Spinal cord (tissue), 10 donors: ENCODE data around the gene TTI1. TPM values are rescaled to one million over a fixed set of nuclear protein-coding genes. Genes with fewer than 3 reads are reported as not detected.

ENCODE experiments used
- DNase-seq, 6 donors: peaks; one replicate each; pipeline versions ENCODE4 v3.0.0 to v3.0.0-alpha.2; 2013 to 2015; ENCODE audit warnings: low spot score in 6 of 6, low read depth in 4 of 6
- H3K27ac ChIP-seq: one replicate; pipeline ENCODE4 v1.5.1; 2013; ENCODE audit warnings: low read depth, low read length, control low read depth
- H3K27me3 ChIP-seq: one replicate; pipeline ENCODE4 v1.6.1; 2013; ENCODE audit warnings: low read length; ENCODE audit not compliant: control insufficient read depth, insufficient read depth
- H3K36me3 ChIP-seq: one replicate; pipeline ENCODE4 v1.6.1; 2013; ENCODE audit warnings: low read length; ENCODE audit not compliant: control insufficient read depth, insufficient read depth
- H3K4me1 ChIP-seq: one replicate; pipeline ENCODE4 v1.6.1; 2013; ENCODE audit warnings: low read length; ENCODE audit not compliant: control insufficient read depth, insufficient read depth
- H3K4me3 ChIP-seq: one replicate; pipeline ENCODE4 v1.5.1; 2013; ENCODE audit warnings: low read depth, low read length, control low read depth
- H3K9me3 ChIP-seq: one replicate; pipeline ENCODE4 v1.6.1; 2013; ENCODE audit warnings: low read length; ENCODE audit not compliant: control insufficient read depth, insufficient read depth
- WGBS: methylation state at CpG from one replicate; pipeline ENCODE4 v1.1.5; 2013; ENCODE audit warnings: missing lambda C conversion rate; ENCODE audit not compliant: insufficient coverage; 5-methylcytosine and 5-hydroxymethylcytosine counted together
- polyA plus RNA-seq, 2 donors: library from polyadenylated mRNA; unstranded; fragments of 120-200 nt; gene quantifications; one replicate each; pipeline ENCODE4 v1.2.1, GENCODE V29; 2013; ENCODE audit not compliant: insufficient read length in 2 of 2
- total RNA-seq, 2 donors: library from RNA; depleted of rRNA in 1 of 2; stranded (reverse); fragments of 120-200 nt in 1 of 2; fragments of >200 nt in 1 of 2; gene quantifications; one replicate each; pipeline versions ENCODE4 v1.2.3 to v1.2.4, GENCODE V29; 2013 to 2014
- donor health status: healthy.

The TTI1 gene
- total and polyA plus RNA-seq, 4 donors = 20.6 to 25.9 (median 22.3) TPM

DNA sequence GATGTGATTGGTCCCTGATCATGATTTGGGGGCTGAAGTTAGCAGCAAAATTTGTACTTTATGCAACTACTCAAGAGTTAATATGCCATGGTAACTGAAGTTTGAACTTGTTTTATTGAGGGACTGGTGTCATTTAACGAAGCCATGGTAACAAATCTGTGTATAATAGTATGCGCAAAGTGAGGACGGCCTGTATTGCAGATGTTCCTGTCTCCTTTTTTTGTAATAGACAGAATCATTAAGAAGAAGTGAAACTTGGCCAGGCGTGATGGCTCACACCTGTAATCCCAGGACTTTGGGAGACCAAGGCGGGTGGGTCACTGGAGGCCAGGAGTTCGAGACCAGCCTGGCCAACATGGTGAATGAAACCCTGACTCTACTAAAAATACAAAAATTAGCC, 22.6 kb upstream of the TTI1 start:
- no peak for DNase-seq
- Histone ChIP-seq H3K27me3 (no peaks in the 10 kb centered on the region), H3K36me3 (peaks cover 15% of the 10 kb centered on the region), H3K9me3 (no peaks in the 10 kb centered on the region), H3K4me1 (no peaks in the 10 kb centered on the region), H3K4me3 (no peak overlapping the region), H3K27ac (no peak overlapping the region)
- WGBS = 85% methylated on average over 4 of the region's 6 CpGs

DNA sequence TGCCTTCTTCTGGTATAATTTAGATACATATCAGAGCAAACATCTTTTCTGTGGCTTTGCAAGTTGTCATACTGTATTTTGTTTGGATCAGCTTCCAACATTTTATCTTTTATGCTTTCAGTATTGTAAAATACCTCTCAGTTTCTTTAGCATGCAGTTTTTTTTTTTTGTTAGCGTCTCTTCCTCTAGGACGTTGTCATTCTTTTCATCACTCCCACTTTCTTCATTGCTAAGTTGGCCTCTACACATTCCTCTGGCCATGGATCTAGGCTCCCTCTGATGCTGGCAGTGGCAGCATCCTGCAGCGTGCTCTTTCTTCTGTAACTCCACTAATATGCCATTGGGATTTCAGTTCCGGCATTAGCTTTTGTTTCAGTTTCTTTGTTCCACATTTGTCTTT, 22.0 kb upstream of the TTI1 start:
- no peaks in the 10 kb centered on the region for H3K27me3 ChIP-seq
- H3K27ac ChIP-seq = no peak overlapping the region
- WGBS = 33% methylated on average over 1 of the region's 4 CpGs
- H3K36me3 ChIP-seq = peaks cover 11% of the 10 kb centered on the region
- no peak for DNase-seq
- H3K4me1 ChIP-seq = no peaks in the 10 kb centered on the region
- no peaks in the 10 kb centered on the region for H3K9me3 ChIP-seq
- H3K4me3 ChIP-seq = no peak overlapping the region

DNA sequence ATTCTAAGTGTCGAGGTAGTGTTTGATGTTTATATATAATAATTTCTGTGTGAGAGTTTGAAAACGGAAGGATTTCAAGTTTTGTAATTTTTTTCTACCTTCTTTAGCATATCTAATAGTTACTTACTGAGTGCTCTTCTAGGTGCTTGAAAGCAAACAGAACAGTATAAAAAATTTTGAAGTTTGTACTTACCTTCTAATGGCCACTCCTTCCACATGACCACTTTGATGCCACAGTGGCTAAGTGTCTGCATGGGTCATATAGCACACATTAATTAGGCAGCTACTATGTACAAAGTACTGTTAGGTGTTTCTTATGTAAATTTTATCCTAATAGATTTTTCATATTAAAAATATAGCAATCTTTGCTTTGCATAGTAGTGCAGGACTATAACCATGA, 21.4 kb upstream of the TTI1 start:
- no peak for DNase-seq
- no peaks in the 10 kb centered on the region for H3K27me3 ChIP-seq
- no peak overlapping the region for H3K27ac ChIP-seq
- peaks cover 15% of the 10 kb centered on the region for H3K36me3 ChIP-seq
- WGBS = no CpG with 5 or more reads among the region's 2 CpGs
- H3K9me3 ChIP-seq = no peaks in the 10 kb centered on the region
- H3K4me3 ChIP-seq = no peak overlapping the region
- no peaks in the 10 kb centered on the region for H3K4me1 ChIP-seq

DNA sequence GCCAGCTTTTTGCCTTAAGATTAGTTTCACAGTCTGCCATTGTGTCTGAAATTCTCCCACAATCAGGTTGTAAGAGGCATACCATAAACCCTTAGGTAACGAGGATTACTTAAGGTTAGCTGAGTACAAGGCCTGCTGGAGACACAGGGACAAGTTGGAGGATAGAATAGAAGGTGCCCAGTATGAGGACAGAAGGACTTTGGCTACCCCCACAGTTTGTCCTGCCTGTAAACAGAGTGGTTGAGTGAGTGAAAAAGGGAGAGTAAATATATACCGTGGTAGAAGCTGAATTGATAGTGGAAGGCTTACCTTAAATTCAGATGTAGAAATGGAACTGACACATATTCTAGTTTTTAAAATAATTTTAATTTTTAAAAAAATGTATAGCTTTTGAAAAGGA, 19.6 kb upstream of the TTI1 start:
- Histone ChIP-seq H3K27me3 (no peaks in the 10 kb centered on the region), H3K4me3 (no peak overlapping the region), H3K9me3 (no peaks in the 10 kb centered on the region), H3K36me3 (peaks cover 11% of the 10 kb centered on the region), H3K27ac (no peak overlapping the region), H3K4me1 (no peaks in the 10 kb centered on the region)
- WGBS = no CpG with 5 or more reads among the region's 2 CpGs
- DNase-seq = no peak

GRCh38 chr20:38050686-38051085, 17.4 kb upstream of the TTI1 start:
- H3K4me3 ChIP-seq = no peak overlapping the region
- DNase-seq = no peak
- peaks cover 15% of the 10 kb centered on the region for H3K36me3 ChIP-seq
- H3K4me1 ChIP-seq = no peaks in the 10 kb centered on the region
- H3K27me3 ChIP-seq = no peaks in the 10 kb centered on the region
- no CpG with 5 or more reads among the region's 1 CpG for WGBS
- H3K27ac ChIP-seq = no peak overlapping the region
- no peaks in the 10 kb centered on the region for H3K9me3 ChIP-seq

- DNase-seq = no peak
- Histone ChIP-seq H3K4me1 (no peaks in the 10 kb centered on the region), H3K27me3 (no peaks in the 10 kb centered on the region), H3K36me3 (peaks cover 15% of the 10 kb centered on the region), H3K9me3 (no peaks in the 10 kb centered on the region), H3K27ac (no peak overlapping the region), H3K4me3 (no peak overlapping the region)
- 82% methylated on average over 3 of the region's 3 CpGs for WGBS
Observed at GRCh38 chr20:38049800-38050199, 16.5 kb upstream of the TTI1 start.

- Histone ChIP-seq H3K9me3 (no peaks in the 10 kb centered on the region), H3K27me3 (no peaks in the 10 kb centered on the region), H3K4me3 (no peak overlapping the region), H3K36me3 (peaks cover 18% of the 10 kb centered on the region), H3K27ac (no peak overlapping the region), H3K4me1 (no peaks in the 10 kb centered on the region)
- no peak for DNase-seq
- 71% methylated on average over 4 of the region's 4 CpGs for WGBS
Observed at GRCh38 chr20:38046572-38046971, 13.3 kb upstream of the TTI1 start.

GRCh38 chr20:38044685-38045084, 11.4 kb upstream of the TTI1 start:
- no peak overlapping the region for H3K4me3 ChIP-seq
- H3K27ac ChIP-seq = no peak overlapping the region
- 100% methylated on average over 1 of the region's 3 CpGs for WGBS

DNA sequence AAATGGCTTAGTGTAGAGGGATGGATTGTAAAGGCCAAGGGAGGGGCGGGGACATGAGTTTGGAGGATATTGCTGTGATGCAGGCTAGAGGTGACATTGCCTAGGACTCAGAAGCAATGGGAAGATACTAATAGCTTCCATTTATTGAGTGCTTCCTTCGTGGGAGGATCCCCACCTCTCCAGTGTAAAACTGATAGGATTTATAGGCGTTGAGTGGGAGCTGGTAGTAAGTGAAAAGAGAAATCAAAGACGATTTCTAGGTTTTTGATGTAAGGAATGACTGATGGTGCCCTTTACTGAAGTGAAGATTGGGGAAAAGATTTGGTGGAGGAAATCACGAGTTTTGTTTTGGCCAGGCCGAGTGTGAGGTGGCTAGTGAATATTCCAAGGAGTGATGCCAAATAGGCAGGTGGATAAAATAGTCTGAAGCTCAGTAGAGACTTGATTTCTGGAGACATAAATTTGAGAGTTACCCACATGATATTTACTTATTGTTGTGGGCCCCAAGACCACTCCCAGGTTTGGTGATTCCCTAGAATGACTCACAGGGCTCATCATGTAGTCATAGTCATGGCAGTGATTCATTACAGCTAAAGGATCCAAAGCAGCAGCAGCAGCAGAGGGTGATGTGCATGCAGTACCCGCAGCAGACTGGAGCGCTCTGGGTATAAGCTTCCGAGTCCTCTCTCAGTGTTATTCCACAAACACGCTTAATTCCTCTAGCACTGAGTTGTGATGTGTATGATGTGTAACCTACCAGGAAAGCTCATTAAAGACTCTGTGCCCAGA, 10.4 kb upstream of the TTI1 start:
- peaks cover 16% of the 10 kb centered on the region for H3K36me3 ChIP-seq
- 95% methylated on average over 5 of the region's 10 CpGs for WGBS
- no peak for DNase-seq

More at GRCh38 chr20:38044685-38045084, 11.4 kb upstream of the TTI1 start:
- Histone ChIP-seq H3K36me3 (peaks cover 17% of the 10 kb centered on the region), H3K27me3 (no peaks in the 10 kb centered on the region), H3K4me1 (no peaks in the 10 kb centered on the region), H3K9me3 (no peaks in the 10 kb centered on the region)
- DNase-seq = no peak

DNA sequence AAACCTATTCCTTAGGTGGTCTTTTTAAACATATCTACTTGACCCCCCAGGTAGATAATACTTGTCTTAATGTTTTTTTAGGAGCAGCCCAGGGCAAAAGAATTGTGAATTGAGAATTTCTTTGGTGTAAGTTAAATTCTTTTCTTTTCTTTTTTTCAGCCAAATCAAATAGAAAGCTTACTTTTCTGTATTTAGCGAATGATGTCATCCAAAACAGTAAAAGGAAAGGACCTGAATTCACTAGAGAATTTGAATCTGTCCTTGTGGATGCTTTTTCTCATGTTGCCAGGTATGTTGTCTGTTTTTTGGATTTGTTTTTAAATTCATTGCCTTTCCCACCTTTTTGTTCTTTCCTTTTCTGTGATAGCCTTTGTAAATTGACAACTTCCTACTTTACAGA, 7.0 kb upstream of the TTI1 start:
- Histone ChIP-seq H3K36me3 (peaks cover 19% of the 10 kb centered on the region), H3K4me1 (peaks cover 7% of the 10 kb centered on the region), H3K4me3 (no peak overlapping the region), H3K27ac (no peak overlapping the region), H3K9me3 (no peaks in the 10 kb centered on the region), H3K27me3 (no peaks in the 10 kb centered on the region)
- no CpG with 5 or more reads among the region's 1 CpG for WGBS
- DNase-seq = no peak

More for the DNA sequence above, 10.4 kb upstream of the TTI1 start:
- no peak overlapping the region for H3K27ac ChIP-seq
- H3K4me3 ChIP-seq = no peak overlapping the region
- no peaks in the 10 kb centered on the region for H3K9me3 ChIP-seq
- no peaks in the 10 kb centered on the region for H3K27me3 ChIP-seq
- no peaks in the 10 kb centered on the region for H3K4me1 ChIP-seq
